GM23248 (cell line): Measurements from ENCODE around the gene PNMA8C. TPM values are rescaled to one million over a fixed set of nuclear protein-coding genes. Genes with fewer than 3 reads are reported as not detected.
A peak's percentile ranks its signal among the peaks of the same experiment; 100 is the strongest.
"Not testable (repeated sequence)": the region's sequence is repeated elsewhere in the genome, so short reads cannot be mapped to it uniquely, and the experiment has no call there.

Experiments
- DNase-seq: peaks from one replicate; pipeline ENCODE4 v3.0.0-alpha.2; 2015
- H2AFZ ChIP-seq: fragments of 200-600 bp; sonication (generic); 2 replicates; pipeline ENCODE4 v1.6.1; 2016; ENCODE audit warnings: antibody characterized with exemption
- H3F3A ChIP-seq: fragments of 200-600 bp; sonication (generic); 2 replicates; pipeline ENCODE4 v1.6.1; 2016; ENCODE audit warnings: mild to moderate bottlenecking, antibody characterized with exemption, mixed run types; ENCODE audit not compliant: insufficient read depth
- H3K27ac ChIP-seq: fragments of 200-600 bp; sonication (generic); 2 replicates; pipeline ENCODE4 v1.5.1; 2016; ENCODE audit warnings: mild to moderate bottlenecking
- H3K27me3 ChIP-seq: fragments of 200-600 bp; sonication (generic); replicated peaks from 2 replicates; pipeline ENCODE4 v1.6.1; 2016; ENCODE audit warnings: mild to moderate bottlenecking; ENCODE audit not compliant: insufficient read depth
- H3K36me3 ChIP-seq: fragments of 200-600 bp; sonication (generic); 2 replicates; pipeline ENCODE4 v1.6.1; 2016; ENCODE audit warnings: low read depth, mild to moderate bottlenecking
- H3K4me1 ChIP-seq: fragments of 200-600 bp; sonication (generic); 2 replicates; pipeline ENCODE4 v1.6.1; 2016; ENCODE audit warnings: mild to moderate bottlenecking; ENCODE audit not compliant: insufficient read depth
- H3K4me2 ChIP-seq: fragments of 200-600 bp; sonication (generic); one replicate; pipeline ENCODE4 v1.6.1; 2016; ENCODE audit warnings: mild to moderate bottlenecking; ENCODE audit not compliant: unreplicated experiment
- H3K4me3 ChIP-seq: fragments of 200-600 bp; sonication (generic); 2 replicates; pipeline ENCODE4 v1.5.1; 2016; ENCODE audit warnings: mild to moderate bottlenecking
- H3K79me2 ChIP-seq: fragments of 200-600 bp; sonication (generic); 2 replicates; pipeline ENCODE4 v1.6.1; 2016; ENCODE audit warnings: mild to moderate bottlenecking; ENCODE audit not compliant: insufficient read depth
- H3K9ac ChIP-seq: fragments of 200-600 bp; sonication (generic); 2 replicates; pipeline ENCODE4 v1.6.1; 2016; ENCODE audit warnings: mild to moderate bottlenecking
- H3K9me2 ChIP-seq: fragments of 200-600 bp; sonication (generic); 2 replicates; pipeline ENCODE4 v1.6.1; 2016; ENCODE audit warnings: mixed run types, mild to moderate bottlenecking, moderate library complexity; ENCODE audit not compliant: insufficient read depth
- H3K9me3 ChIP-seq: fragments of 200-600 bp; sonication (generic); one replicate; pipeline ENCODE4 v1.6.1; 2017; ENCODE audit warnings: low read depth
- H4K20me1 ChIP-seq: fragments of 200-600 bp; sonication (generic); 2 replicates; pipeline ENCODE4 v1.6.0; 2016; ENCODE audit not compliant: insufficient read depth
- EZH2 ChIP-seq: fragments of 200-600 bp; sonication (generic); IDR thresholded peaks from 2 replicates; pipeline ENCODE4 v1.6.1; 2018; ENCODE audit warnings: antibody characterized with exemption, mild to moderate bottlenecking; ENCODE audit not compliant: insufficient read depth, poor library complexity, severe bottlenecking
- EZH2phosphoT487 ChIP-seq: fragments of 200-600 bp; sonication (generic); IDR thresholded peaks from 2 replicates; pipeline ENCODE4 v1.6.1; 2018; ENCODE audit warnings: antibody characterized with exemption, moderate library complexity, mild to moderate bottlenecking, low read depth; ENCODE audit not compliant: insufficient read depth
- WGBS, 2 experiments: methylation state at CpG; one replicate each; pipeline ENCODE4 v1.1.6; 2015 to 2017; ENCODE audit warnings: low lambda C conversion rate in 2 of 2, low coverage in 1 of 2; ENCODE audit errors: missing lambda C conversion rate in 2 of 2; 5-methylcytosine and 5-hydroxymethylcytosine counted together
- in situ Hi-C: fragments of 300-500 bp; cut with MboI; formaldehyde crosslinking; loops from 2 replicates; pipeline ENCODE4 v1.15.0; 2020
- polyA plus RNA-seq: library from polyadenylated mRNA; unstranded; fragments of >200 nt; fragmentation: Nextera tagmentation; extraction: Ambion mirVana; gene quantifications from 2 replicates; pipeline ENCODE4 v1.2.1, GENCODE V29; 2016
- total RNA-seq: library from RNA; depleted of rRNA; stranded (reverse); fragments of >200 nt; shearing (Covaris generic); gene quantifications from 2 replicates; pipeline ENCODE4 v1.2.3, GENCODE V29; 2014

Gene PNMA8C
- total and polyA plus RNA-seq, 2 experiments from 2014 or later: not detected

DNA sequence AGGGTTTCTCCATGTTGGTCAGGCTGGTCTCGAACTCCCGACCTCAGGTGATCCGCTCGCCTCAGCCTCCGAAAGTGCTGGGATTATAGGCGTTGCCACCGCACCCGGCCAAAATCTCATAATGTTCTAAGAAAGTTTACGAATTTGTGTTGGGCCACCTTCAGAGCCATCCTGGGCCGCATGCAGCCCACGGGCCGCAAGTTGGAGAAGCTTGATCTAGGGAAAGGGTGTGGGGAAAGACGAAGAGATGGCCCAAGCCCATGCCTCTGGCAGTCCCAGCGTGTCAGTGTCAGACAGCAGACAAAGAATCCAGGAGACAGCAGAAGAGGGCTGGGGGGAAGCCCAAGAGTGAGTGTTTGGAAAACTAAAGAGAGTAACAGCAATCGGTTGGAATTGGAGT, 17.3 kb upstream of the PNMA8C start:
- H3K4me2 ChIP-seq: no peak overlapping the region
- no peaks in the 10 kb centered on the region for H3K9me2 ChIP-seq
- TF ChIP-seq EZH2phosphoT487 (no peak), EZH2 (no peak)
- no peaks in the 10 kb centered on the region for H3K36me3 ChIP-seq
- H3K9ac ChIP-seq: no peak overlapping the region
- peaks cover 6% of the 10 kb centered on the region; the same call in 1 of the 2 replicates for H3F3A ChIP-seq
- no peak overlapping the region for H2AFZ ChIP-seq
- H3K27ac ChIP-seq: no peak overlapping the region
- no peak for DNase-seq
- no peaks in the 10 kb centered on the region for H3K27me3 ChIP-seq
- H3K4me1 ChIP-seq: peaks cover 7% of the 10 kb centered on the region; the same call in 1 of the 2 replicates
- in situ Hi-C loops: no loop called here
- H4K20me1 ChIP-seq: no peaks in the 10 kb centered on the region
- H3K79me2 ChIP-seq: no peaks in the 10 kb centered on the region
- H3K9me3 ChIP-seq: no peaks in the 10 kb centered on the region
- H3K4me3 ChIP-seq: no peak overlapping the region
- WGBS, 2 experiments: 84 to 85% methylated on average over 15 of the region's 15 CpGs

DNA sequence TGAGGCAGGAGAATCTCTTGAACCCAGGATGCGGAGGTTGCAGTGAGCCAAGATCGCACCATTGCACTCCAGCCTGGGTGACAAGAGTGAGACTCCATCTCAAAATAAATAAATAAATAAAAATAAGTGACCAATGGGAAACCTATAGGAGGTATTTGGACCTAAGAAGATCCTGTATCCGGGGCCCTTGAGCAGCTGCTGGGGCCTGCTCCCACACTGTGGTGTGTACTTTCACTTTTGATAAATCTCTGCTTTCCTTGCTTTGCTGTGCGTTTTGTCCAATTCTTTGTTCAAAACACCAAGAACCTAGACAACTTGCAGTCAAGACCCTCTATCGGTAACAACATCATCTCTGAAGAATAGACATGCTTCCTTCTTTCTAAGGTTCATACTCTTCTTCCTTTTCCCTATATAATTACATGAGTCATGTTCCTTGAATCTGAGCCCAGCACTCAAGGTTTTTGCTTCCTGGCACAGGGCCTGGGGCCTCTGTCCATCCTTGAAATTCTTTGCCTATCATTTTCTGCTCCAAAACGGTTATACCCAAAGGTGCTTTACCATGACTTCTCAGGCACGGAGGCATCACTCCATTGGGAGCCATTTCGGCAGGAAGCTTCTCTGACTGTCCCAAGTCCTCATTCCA, 14.2 kb upstream of the PNMA8C start:
- Histone ChIP-seq H3K9ac (no peak overlapping the region), H4K20me1 (no peaks in the 10 kb centered on the region), H3K27ac (no peak overlapping the region), H3K9me3 (no peaks in the 10 kb centered on the region), H3K79me2 (no peaks in the 10 kb centered on the region), H3K4me2 (no peak overlapping the region), H3K36me3 (no peaks in the 10 kb centered on the region), H2AFZ (no peak overlapping the region), H3K4me3 (no peak overlapping the region), H3K27me3 (no peaks in the 10 kb centered on the region), H3F3A (peaks cover 6% of the 10 kb centered on the region; the same call in 1 of the 2 replicates), H3K9me2 (no peaks in the 10 kb centered on the region), H3K4me1 (peaks cover 7% of the 10 kb centered on the region; the same call in 1 of the 2 replicates)
- TF ChIP-seq EZH2 (no peak), EZH2phosphoT487 (no peak)
- WGBS, 2 experiments: 68 to 82% methylated on average over 7 to 8 of the region's 8 CpGs
- peak; percentile 80 for DNase-seq
- in situ Hi-C loops: no loop called here

DNA sequence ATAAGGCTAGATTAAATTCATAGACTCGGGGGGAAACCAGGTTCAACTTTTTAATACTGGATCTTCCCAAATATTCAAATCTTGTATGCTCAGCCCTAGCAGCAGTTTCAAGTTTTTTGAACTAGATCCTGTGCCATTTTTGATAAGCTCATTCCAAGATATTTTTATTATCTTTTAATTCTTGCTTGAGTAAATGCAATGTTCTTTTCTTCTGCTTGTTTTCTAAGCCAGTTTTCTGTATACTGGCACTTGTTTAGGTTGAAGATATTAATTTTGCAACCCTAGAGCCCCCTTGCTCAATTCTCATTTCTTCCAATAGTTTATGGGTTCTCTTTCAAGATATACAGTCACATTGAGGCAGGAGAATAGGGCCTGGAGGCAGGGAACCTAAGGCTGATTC, 13.1 kb upstream of the PNMA8C start:
- Histone ChIP-seq H2AFZ (no peak overlapping the region), H3K9me2 (no peaks in the 10 kb centered on the region), H3K9ac (no peak overlapping the region), H3K4me1 (peaks cover 7% of the 10 kb centered on the region; the same call in 1 of the 2 replicates), H3K4me2 (no peak overlapping the region), H3K27me3 (no peaks in the 10 kb centered on the region), H3K36me3 (no peaks in the 10 kb centered on the region), H3K9me3 (no peaks in the 10 kb centered on the region), H3F3A (peaks cover 6% of the 10 kb centered on the region; the same call in 1 of the 2 replicates), H3K27ac (no peak overlapping the region), H3K79me2 (no peaks in the 10 kb centered on the region), H3K4me3 (no peak overlapping the region), H4K20me1 (no peaks in the 10 kb centered on the region)
- in situ Hi-C loops: no loop called here
- TF ChIP-seq EZH2 (no peak), EZH2phosphoT487 (no peak)
- WGBS, 2 experiments: 37 to 48% methylated on average over 1 of the region's 1 CpG
- no peak for DNase-seq

DNA sequence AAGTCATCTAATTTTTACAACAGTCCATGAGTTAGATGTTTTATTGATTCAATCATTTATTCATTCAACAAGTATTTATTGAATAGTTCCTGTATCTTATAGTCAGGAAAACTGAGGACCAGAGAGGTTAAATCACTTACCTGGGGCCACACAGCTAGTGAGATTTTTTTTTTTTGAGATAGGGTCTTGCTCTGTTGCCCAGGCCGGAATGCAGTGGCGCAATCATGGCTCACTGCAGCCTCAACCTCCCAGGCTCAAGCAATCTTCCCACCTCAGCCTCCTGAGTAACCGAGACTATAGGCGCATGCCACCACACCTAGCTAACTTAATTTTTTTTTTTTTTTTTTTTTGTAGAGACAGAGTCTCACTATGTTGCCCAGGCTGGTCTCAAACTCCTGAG, 7.0 kb upstream of the PNMA8C start:
- H3K79me2 ChIP-seq, H3K4me3 ChIP-seq, H3K36me3 ChIP-seq, H3K4me1 ChIP-seq, in situ Hi-C loops, H3K27me3 ChIP-seq, H3F3A ChIP-seq, H3K9me3 ChIP-seq, H3K9ac ChIP-seq, H3K27ac ChIP-seq, H2AFZ ChIP-seq, DNase-seq, H3K4me2 ChIP-seq, H4K20me1 ChIP-seq, H3K9me2 ChIP-seq: not testable (repeated sequence)
- 92 to 95% methylated on average over 4 of the region's 4 CpGs for WGBS, 2 experiments

DNA sequence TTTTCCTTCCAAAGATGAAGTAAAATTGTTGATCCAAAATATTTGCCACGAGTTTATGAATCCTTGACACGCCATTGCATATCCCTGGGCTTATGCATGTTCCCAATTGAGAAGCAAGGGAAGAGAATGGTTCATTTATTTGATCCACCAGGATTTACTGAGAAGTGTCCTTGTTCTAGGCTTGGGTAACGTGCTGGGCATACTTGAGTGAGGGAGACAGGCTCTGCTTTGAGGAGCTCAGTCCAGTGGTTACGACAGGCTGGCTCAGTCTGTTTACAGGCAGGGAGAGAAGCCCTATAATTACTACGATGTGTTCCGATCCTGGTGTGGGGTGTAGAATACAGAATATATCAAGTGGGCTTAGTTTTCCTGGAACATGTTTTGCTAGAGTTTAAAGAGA, 6.3 kb upstream of the PNMA8C start:
- H3K4me1 ChIP-seq: no peaks in the 10 kb centered on the region
- no peaks in the 10 kb centered on the region for H4K20me1 ChIP-seq
- H3K9me2 ChIP-seq: no peaks in the 10 kb centered on the region
- peaks cover 4% of the 10 kb centered on the region for H3K27me3 ChIP-seq
- no peaks in the 10 kb centered on the region for H3F3A ChIP-seq
- no peak overlapping the region for H3K4me2 ChIP-seq
- H3K27ac ChIP-seq: no peak overlapping the region
- DNase-seq: no peak
- no peak overlapping the region for H2AFZ ChIP-seq
- no peaks in the 10 kb centered on the region for H3K79me2 ChIP-seq
- in situ Hi-C loops: no loop called here
- no peak overlapping the region for H3K4me3 ChIP-seq
- TF ChIP-seq EZH2phosphoT487 (no peak), EZH2 (no peak)
- no peaks in the 10 kb centered on the region for H3K36me3 ChIP-seq
- WGBS, 2 experiments: 33 to 34% methylated on average over 6 of the region's 6 CpGs
- no peak overlapping the region for H3K9ac ChIP-seq
- H3K9me3 ChIP-seq: no peaks in the 10 kb centered on the region

DNA sequence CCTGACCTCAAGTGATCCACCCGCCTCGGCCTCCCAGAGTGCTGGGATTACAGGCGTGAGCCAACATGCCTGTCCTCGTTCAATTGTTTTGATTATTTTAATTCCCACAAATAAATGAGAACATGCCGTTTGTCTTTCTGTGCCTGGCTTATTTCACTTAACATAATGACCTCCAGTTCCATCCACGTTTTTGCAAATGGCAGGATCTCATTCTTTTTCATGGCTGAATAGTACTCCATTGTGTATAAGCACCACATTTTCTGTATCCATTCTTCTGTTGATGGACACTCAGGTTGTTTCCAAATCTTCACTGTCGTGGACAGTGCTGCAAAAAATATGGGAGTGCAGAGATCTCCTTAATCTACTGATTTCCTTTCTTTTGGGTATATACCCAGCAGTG, 4.7 kb upstream of the PNMA8C start:
- H3K4me3 ChIP-seq, H4K20me1 ChIP-seq, H3K79me2 ChIP-seq, H3K27ac ChIP-seq, H3K9ac ChIP-seq, H3K9me3 ChIP-seq, H3K9me2 ChIP-seq, H3K4me1 ChIP-seq, H2AFZ ChIP-seq, DNase-seq, H3K36me3 ChIP-seq, H3K4me2 ChIP-seq, H3K27me3 ChIP-seq, in situ Hi-C loops, H3F3A ChIP-seq: not testable (repeated sequence)
- WGBS, 2 experiments: 54 to 56% methylated on average over 7 of the region's 7 CpGs
